Gastrocnemius medialis (tissue), 4 donors: ENCODE measurements around the gene CLSTN2.

Experiments used
- CTCF ChIP-seq, 5 experiments: fragments of 450-650 bp in 3 of 5; fragments of 200-600 bp in 2 of 5; sonication (generic) in 2 of 5; IDR thresholded peaks in 4 of 5; conservative IDR thresholded peaks in 1 of 5; 1 replicate in 4 of 5; 2 replicates in 1 of 5; pipeline ENCODE4 v1.5.1; 2016 to 2019; ENCODE audit warnings: antibody characterized with exemption in 5 of 5, mild to moderate bottlenecking in 3 of 5, moderate library complexity in 3 of 5
- POLR2A ChIP-seq, 2 donors: fragments of 450-650 bp; IDR thresholded peaks; one replicate each; pipeline ENCODE4 v1.6.1; 2017; ENCODE audit warnings: antibody characterized with exemption in 2 of 2, mild to moderate bottlenecking in 2 of 2, moderate library complexity in 2 of 2

DNA sequence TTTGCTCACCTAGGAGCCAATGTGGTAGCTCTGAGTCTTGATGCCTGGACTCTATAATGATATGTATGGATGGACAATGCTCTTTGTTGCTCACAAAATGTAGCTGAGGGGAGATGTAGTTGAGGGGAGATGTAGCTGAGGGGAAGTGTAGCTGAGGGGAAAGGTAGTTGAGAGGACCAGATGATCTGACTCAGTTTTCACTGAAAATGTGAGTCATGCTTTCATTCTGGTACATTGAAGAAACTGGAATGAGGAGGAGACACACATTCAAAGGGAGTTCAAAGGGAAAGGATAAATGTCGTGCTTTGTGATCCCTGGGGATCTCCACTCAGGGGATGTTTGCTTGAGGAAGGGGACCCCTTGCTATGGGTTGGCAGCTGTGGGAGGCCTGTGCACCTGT lies 440.0 kb downstream of the CLSTN2 start:
- TF ChIP-seq CTCF (IDR thresholded peaks at IDR 0.05 in 4 of 5, conservative IDR thresholded peaks at IDR 0.05 in 1 of 5) (no peak), POLR2A (IDR thresholded peaks at IDR 0.05) (no peak)
